Stimulated activated CD8-positive, alpha-beta memory T cell treated with anti-CD3 and anti-CD28 coated beads, Interleukin-12 subunit alpha, Interleukin-12 subunit beta, amount 100 ng/mL, for 4 hours (primary cell): ENCODE data around the gene GRIK2.
"Not testable (repeated sequence)": the region's sequence is repeated elsewhere in the genome, so short reads cannot be mapped to it uniquely, and the experiment has no call there.

Experiments
- DNase-seq: peaks from one replicate; pipeline ENCODE4 v3.0.0-alpha.2; 2020; ENCODE audit warnings: low read depth

GRIK2 gene

GRCh38 chr6:101393251-101393828, at the start of gene GRIK2:
TSS of gene GRIK2 (plus strand) at chr6:101393708.
- DNase-seq = no peak

- no peak for DNase-seq
Observed at GRCh38 chr6:101344885-101345284, 48.6 kb upstream of the GRIK2 start.

- no peak for DNase-seq
Observed at GRCh38 chr6:101348816-101349215, 44.7 kb upstream of the GRIK2 start.

- DNase-seq = not testable (repeated sequence)
Observed at GRCh38 chr6:101350631-101351030, 42.9 kb upstream of the GRIK2 start.

- DNase-seq = no peak
Observed at GRCh38 chr6:101351173-101351572, 42.3 kb upstream of the GRIK2 start.

GRCh38 chr6:101352316-101352715, 41.2 kb upstream of the GRIK2 start:
- DNase-seq = no peak

- no peak for DNase-seq
Observed at GRCh38 chr6:101365181-101365580, 28.3 kb upstream of the GRIK2 start.

- DNase-seq = no peak
Observed at GRCh38 chr6:101379926-101380325, 13.6 kb upstream of the GRIK2 start.

- DNase-seq = no peak
Observed at GRCh38 chr6:101380897-101381630, 12.4 kb upstream of the GRIK2 start.

GRCh38 chr6:101383747-101384146, 9.8 kb upstream of the GRIK2 start:
- DNase-seq = not testable (repeated sequence)

GRCh38 chr6:101386982-101387381, 6.5 kb upstream of the GRIK2 start:
- DNase-seq = no peak

GRCh38 chr6:101391772-101392585, 1.5 kb upstream of the GRIK2 start:
- DNase-seq = no peak

- no peak for DNase-seq
Observed at GRCh38 chr6:101392586-101393230, 800 bp upstream of the GRIK2 start.

GRCh38 chr6:101393829-101394251, 332 bp downstream of the GRIK2 start:
- no peak for DNase-seq

GRCh38 chr6:101394936-101395335, 1.4 kb downstream of the GRIK2 start:
- DNase-seq = no peak

- no peak for DNase-seq
Observed at GRCh38 chr6:101395345-101395744, 1.8 kb downstream of the GRIK2 start.

GRCh38 chr6:101396548-101397173, 3.2 kb downstream of the GRIK2 start:
- no peak for DNase-seq

GRCh38 chr6:101397199-101397598, 3.7 kb downstream of the GRIK2 start:
- DNase-seq = no peak

- no peak for DNase-seq
Observed at GRCh38 chr6:101398716-101399615, 5.5 kb downstream of the GRIK2 start.

- no peak for DNase-seq
Observed at GRCh38 chr6:101399616-101400162, 6.2 kb downstream of the GRIK2 start.
